Forelimb muscle (tissue), 1 donor: Measurements from ENCODE around the gene WDR6. TPM values are rescaled to one million over a fixed set of nuclear protein-coding genes. Genes with fewer than 3 reads are reported as not detected.

Experiments used
- DNase-seq: peaks from one replicate; pipeline ENCODE4 v3.0.0-alpha.2; 2013; ENCODE audit warnings: low read depth
- polyA plus RNA-seq: library from polyadenylated mRNA; unstranded; fragments of 120-200 nt; gene quantifications from one replicate; pipeline ENCODE4 v1.2.1, GENCODE V29; 2013; ENCODE audit not compliant: insufficient read length

The WDR6 gene
- polyA plus RNA-seq, 1 donor: 113 TPM

- DNase-seq: no peak
These were observed 6.8 kb downstream of the WDR6 start for GRCh38 chr3:49013738-49014660.

GRCh38 chr3:49015072-49015471 lies 7.9 kb downstream of the WDR6 start:
- no peak for DNase-seq

- no peak for DNase-seq
These were observed 8.6 kb downstream of the WDR6 start for GRCh38 chr3:49015765-49016164.

GRCh38 chr3:49016414-49017228 lies 9.4 kb downstream of the WDR6 start:
- DNase-seq: no peak

- no peak for DNase-seq
These were observed 10.2 kb downstream of the WDR6 start for GRCh38 chr3:49017229-49017970.

DNA sequence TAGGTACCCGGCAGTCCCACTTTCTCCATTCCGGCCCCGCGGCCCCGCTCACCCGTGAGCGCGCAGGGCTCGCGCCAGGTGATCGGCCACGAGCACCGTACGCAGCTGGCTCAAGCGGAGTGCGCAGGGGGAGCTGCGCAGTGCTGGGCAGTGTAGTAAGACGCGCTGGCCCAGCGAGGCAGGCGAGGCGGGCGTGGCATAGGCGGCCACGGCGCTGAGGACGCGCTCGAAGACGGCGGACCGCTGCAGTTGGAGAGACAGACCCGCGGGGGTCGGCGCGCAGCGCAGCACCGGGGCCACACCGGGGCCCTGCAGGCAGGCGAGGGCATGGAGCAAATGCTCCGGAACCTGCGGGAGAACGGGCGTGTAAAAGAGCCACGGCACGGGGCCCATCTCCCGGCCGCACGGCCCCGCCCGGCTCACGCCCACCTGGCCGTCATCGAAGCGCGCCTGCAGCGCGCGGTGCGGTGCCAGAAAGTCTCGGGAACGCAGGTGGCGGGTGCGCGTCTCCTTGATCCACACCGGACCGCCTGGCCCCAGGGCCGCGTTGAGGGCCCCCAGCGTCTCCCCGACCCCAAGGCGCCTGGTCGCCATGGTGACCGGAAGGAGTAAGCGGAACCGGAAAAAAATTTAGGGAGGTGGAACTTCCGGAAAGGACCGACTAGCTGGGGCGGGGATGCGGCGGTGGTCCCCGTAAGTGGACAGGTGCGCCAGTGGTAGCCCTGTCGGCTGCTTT lies 10.9 kb downstream of the WDR6 start, which contains the start of gene DALRD3:
TSS of gene DALRD3 (minus strand) at position 610 of the 736 bp plus-strand sequence. CDS start at position 594, 16 bp downstream.
- DNase-seq: no peak

DNA sequence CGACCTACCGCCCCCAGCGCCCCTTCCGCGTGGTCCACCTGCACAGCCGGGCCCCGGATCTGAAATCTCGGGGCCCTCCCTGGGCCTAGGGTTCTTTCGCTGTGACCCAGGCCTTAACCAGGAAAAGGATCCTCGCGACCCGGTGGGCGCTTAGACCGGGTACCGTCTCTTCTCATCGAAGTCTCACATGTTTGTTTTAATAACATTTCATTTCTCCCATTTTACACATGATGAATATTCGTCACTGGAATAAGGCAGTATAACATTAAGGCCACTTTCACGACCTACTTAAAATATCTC lies 11.5 kb downstream of the WDR6 start:
- no peak for DNase-seq

DNA sequence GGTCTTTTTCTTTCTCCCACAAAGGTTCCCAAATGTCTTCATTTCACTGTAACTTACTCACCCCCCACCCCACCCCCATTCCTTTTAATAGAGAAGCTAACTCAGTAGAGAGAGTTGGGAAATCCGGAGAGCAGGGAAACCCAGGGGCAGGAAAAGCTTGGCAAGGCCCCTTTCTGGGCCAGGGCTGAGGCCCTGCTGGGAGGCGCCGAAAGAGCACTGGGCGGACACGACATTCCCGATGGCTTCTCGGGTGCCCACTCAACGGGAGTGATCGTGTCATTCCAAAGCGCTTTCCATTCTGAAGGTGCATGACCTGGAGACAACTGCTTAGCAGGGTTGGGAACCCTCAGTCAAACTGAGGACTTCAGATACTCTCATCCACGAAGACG lies 12.7 kb downstream of the WDR6 start:
- no peak for DNase-seq

GRCh38 chr3:49020330-49021212 lies 13.4 kb downstream of the WDR6 start:
- DNase-seq: no peak

DNA sequence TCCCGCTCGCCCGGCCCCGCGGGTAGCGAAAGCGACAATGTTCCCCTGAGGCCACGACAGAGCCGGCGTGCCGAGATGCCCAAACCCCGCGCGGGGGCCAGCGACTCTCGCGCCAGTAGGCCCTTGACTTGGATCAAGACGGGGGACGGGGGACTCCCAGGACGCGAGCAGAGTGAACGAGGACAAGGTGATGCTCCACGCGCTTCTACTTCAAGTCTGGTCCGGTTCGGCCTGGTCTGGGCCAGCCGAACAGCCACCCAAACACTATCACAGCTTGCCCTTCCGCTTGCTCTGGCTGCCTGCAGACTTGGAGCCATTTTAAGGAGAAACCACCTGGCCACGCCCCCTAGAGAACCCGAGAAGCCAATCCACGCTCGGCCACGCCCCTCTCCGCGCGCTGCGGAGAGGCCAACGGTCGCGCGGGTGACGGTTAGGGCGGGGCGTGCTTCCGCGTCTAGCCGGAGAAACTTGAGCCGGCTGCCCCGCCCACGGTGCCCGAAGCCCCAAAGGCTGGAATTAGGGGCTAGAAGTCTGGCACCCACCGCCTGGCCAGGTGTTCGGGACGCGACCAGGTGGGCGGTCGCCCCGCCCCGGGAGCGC lies 14.1 kb downstream of the WDR6 start:
- DNase-seq: peak; percentile 92

- DNase-seq: peak; percentile 60
These were observed 14.9 kb downstream of the WDR6 start, which contains the start of gene NDUFAF3 for GRCh38 chr3:49021813-49022687. Gene NDUFAF3, plus strand, starts transcription at chr3:49022121. Its CDS starts 24 bp downstream, at chr3:49022145.

GRCh38 chr3:49022688-49023171 lies 15.5 kb downstream of the WDR6 start:
- DNase-seq: no peak

DNA sequence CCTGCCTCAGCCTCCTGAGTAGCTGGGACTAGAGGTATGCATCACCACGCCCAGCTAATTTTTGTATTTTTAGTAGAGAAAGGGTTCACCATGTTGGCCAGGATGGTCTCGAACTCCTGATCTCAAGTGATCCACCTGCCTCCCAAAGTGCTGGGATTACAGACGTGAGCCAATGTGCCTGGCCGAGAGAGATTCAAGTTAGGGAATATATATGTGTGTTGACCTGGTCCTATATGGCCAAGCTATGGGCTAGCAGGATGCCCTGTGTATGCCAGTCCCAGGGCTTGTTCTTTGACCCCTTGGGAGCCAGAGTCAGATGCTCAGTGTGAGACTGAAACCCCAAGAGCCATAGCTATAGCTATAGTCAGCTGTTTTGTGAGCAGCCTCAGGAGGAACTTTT lies 16.6 kb downstream of the WDR6 start:
- no peak for DNase-seq

- DNase-seq: no peak
These were observed 17.3 kb downstream of the WDR6 start for GRCh38 chr3:49024449-49024848.

GRCh38 chr3:49025005-49025792 lies 18.0 kb downstream of the WDR6 start:
- DNase-seq: no peak

DNA sequence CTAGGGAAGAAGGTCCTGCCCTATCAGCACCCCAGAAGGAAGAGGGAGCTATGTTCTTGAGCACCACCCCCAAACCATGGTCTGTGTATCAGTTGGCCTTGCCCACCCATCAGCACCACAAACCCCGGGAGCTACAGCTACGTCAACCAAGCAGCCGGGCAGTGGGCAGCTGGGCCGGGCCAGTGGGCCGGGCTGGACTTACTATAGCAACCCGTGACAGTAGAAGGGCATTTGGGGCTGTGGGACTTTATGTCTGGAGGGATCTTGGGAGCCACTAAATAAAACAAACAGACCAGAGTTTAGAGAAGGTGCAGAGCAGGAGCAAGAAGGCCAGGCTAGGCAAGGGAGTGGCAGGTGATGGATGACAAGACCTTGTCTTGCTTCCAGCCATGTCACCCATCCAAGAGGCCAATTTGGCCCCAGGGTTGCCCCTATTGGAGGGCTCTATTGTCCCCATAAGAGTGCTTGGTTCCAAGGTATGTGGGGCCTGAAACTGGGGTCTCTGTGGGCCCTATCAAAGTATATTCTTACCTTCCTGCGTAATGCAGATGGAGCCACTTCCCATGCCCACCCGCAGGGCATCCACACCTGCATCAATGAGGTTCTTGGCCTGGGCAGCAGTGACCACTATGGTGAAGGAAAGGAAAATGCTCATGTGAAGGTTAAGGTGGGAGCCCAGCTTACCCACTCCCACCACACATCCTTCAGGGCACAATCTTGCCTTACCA lies 18.8 kb downstream of the WDR6 start:
- no peak for DNase-seq

- DNase-seq: no peak
These were observed 19.3 kb downstream of the WDR6 start for GRCh38 chr3:49026536-49026935.
